WTC11 (cell line): ENCODE measurements around the gene SHANK1. TPM values are rescaled to one million over a fixed set of nuclear protein-coding genes. Genes with fewer than 3 reads are reported as not detected.

Experiments used
- ATAC-seq: fragments of 200-7000 bp; cut with Tn5 transposase; 2 replicates; pipeline ENCODE4 v1.10.0; 2021; ENCODE audit warnings: mild to moderate bottlenecking, moderate library complexity
- CTCF ChIA-PET: fragments of 300-600 bp; sonication (Branson Sonifier 250); formaldehyde crosslinking; loops from one replicate; lab custom pipeline; 2021; ENCODE audit warnings: antibody characterized with exemption; lab: Charles Lee
- POLR2A ChIA-PET: fragments of 350-600 bp; sonication (Branson Sonifier 250); formaldehyde crosslinking; loops from one replicate; lab custom pipeline; 2021; ENCODE audit warnings: antibody characterized with exemption; lab: Charles Lee
- DNase-seq: peaks from one replicate; pipeline ENCODE4 v3.0.0; 2021; ENCODE audit warnings: low spot score
- H3K27ac Mint-ChIP-seq: 2 replicates; pipeline ENCODE4 v1.8.0; 2021; ENCODE audit warnings: mixed read lengths
- H3K27me3 Mint-ChIP-seq: 2 replicates; pipeline ENCODE4 v1.8.0; 2021; ENCODE audit warnings: low read depth, mild to moderate bottlenecking, moderate library complexity, mixed read lengths
- H3K36me3 Mint-ChIP-seq: 2 replicates; pipeline ENCODE4 v1.8.0; 2021; ENCODE audit warnings: mixed read lengths
- H3K4me1 Mint-ChIP-seq: 2 replicates; pipeline ENCODE4 v1.8.0; 2022; ENCODE audit warnings: mixed read lengths
- H3K4me3 Mint-ChIP-seq: 2 replicates; pipeline ENCODE4 v1.8.0; 2021; ENCODE audit warnings: mild to moderate bottlenecking, moderate library complexity, mixed read lengths
- H3K9me3 Mint-ChIP-seq: 2 replicates; pipeline ENCODE4 v1.8.0; 2021; ENCODE audit warnings: mixed read lengths
- ATF6 ChIP-seq: sonication (generic); formaldehyde crosslinking; IDR thresholded peaks from 2 replicates; pipeline ENCODE4 v1.8.1; 2023; ENCODE audit warnings: mild to moderate bottlenecking, missing genetic modification reagents
- E2F4 ChIP-seq: sonication (generic); formaldehyde crosslinking; IDR thresholded peaks from 2 replicates; pipeline ENCODE4 v1.8.1; 2022; ENCODE audit warnings: low read depth, mild to moderate bottlenecking, moderate library complexity, missing genetic modification reagents, borderline replicate concordance
- FOXP4 ChIP-seq: sonication (generic); formaldehyde crosslinking; IDR thresholded peaks from 2 replicates; pipeline ENCODE4 v1.8.0; 2022; ENCODE audit warnings: mild to moderate bottlenecking, missing genetic modification reagents
- HMGA2 ChIP-seq: fragments of 250-450 bp; sonication (Bioruptor Pico); IDR thresholded peaks from 2 replicates; pipeline ENCODE4 v1.4.0; 2021; ENCODE audit warnings: mild to moderate bottlenecking, moderate library complexity
- MXD4 ChIP-seq: fragments of 250-450 bp; sonication (Bioruptor Pico); IDR thresholded peaks from 2 replicates; pipeline ENCODE4 v1.8.0; 2021; ENCODE audit warnings: mild to moderate bottlenecking, moderate library complexity, borderline replicate concordance
- SMAD3 ChIP-seq: sonication (generic); formaldehyde crosslinking; IDR thresholded peaks from 2 replicates; pipeline ENCODE4 v1.8.0; 2022; ENCODE audit warnings: missing genetic modification reagents, mild to moderate bottlenecking, borderline replicate concordance
- TP53 ChIP-seq: sonication (generic); formaldehyde crosslinking; IDR thresholded peaks from 2 replicates; pipeline ENCODE4 v1.8.1; 2023; ENCODE audit warnings: mild to moderate bottlenecking, missing genetic modification reagents
- USF1 ChIP-seq: sonication (generic); formaldehyde crosslinking; IDR thresholded peaks from 2 replicates; pipeline ENCODE4 v1.8.0; 2022; ENCODE audit warnings: mild to moderate bottlenecking, missing genetic modification reagents
- ZNF138 ChIP-seq: sonication (generic); formaldehyde crosslinking; conservative IDR thresholded peaks from 2 replicates; pipeline ENCODE4 v1.8.1; 2022; ENCODE audit warnings: mild to moderate bottlenecking, moderate library complexity, missing genetic modification reagents
- ZNF263 ChIP-seq: sonication (generic); formaldehyde crosslinking; IDR thresholded peaks from 2 replicates; pipeline ENCODE4 v1.8.1; 2022; ENCODE audit warnings: low read depth, mild to moderate bottlenecking, moderate library complexity, missing genetic modification reagents
- ZNF396 ChIP-seq: fragments of 250-450 bp; sonication (Bioruptor Pico); IDR thresholded peaks from 2 replicates; pipeline ENCODE4 v1.8.0; 2021; ENCODE audit warnings: mild to moderate bottlenecking, moderate library complexity, borderline replicate concordance
- ZNF425 ChIP-seq: fragments of 250-450 bp; sonication (Bioruptor Pico); conservative IDR thresholded peaks from 2 replicates; pipeline ENCODE4 v1.9.0; 2021; ENCODE audit warnings: mild to moderate bottlenecking
- ZNF512 ChIP-seq: sonication (generic); formaldehyde crosslinking; IDR thresholded peaks from 2 replicates; pipeline ENCODE4 v1.8.1; 2022; ENCODE audit warnings: missing genetic modification reagents, borderline replicate concordance
- ZSCAN18 ChIP-seq: fragments of 250-450 bp; sonication (Bioruptor Pico); IDR thresholded peaks from 2 replicates; pipeline ENCODE4 v2.1.2; 2022; ENCODE audit warnings: mild to moderate bottlenecking, moderate library complexity
- total RNA-seq: library from RNA; stranded (reverse); gene quantifications from 3 replicates; pipeline ENCODE4 v1.2.3, GENCODE V29; 2021

The SHANK1 gene
- total RNA-seq, 1 experiment from 2014 or later = 8.7 TPM

GRCh38 chr19:50647879-50648615, 71.6 kb downstream of the SHANK1 start (continued):
- TF ChIP-seq FOXP4 (CRISPR knock-in tag) = no peak
- TF ChIP-seq USF1 (CRISPR knock-in tag) = no peak
- no peak for TF ChIP-seq TP53 (CRISPR knock-in tag)
- TF ChIP-seq E2F4 (CRISPR knock-in tag) = no peak
- no peak for TF ChIP-seq SMAD3
- TF ChIP-seq ATF6 (CRISPR knock-in tag) = no peak
- TF ChIP-seq ZSCAN18 = no peak
- TF ChIP-seq ZNF425 (CRISPR knock-in tag) = no peak
- TF ChIP-seq MXD4 = no peak
- no peak for TF ChIP-seq ZNF512
- no peak for TF ChIP-seq ZNF263 (CRISPR knock-in tag)

- TF ChIP-seq ZNF396 (CRISPR knock-in tag) (no peak), HMGA2 (CRISPR knock-in tag) (no peak), ZNF138 (CRISPR knock-in tag) (no peak), ZSCAN18 (no peak)
- DNase-seq (no peak), ATAC-seq (no peak)
- peaks cover 14% of the 10 kb centered on the region for H3K27me3 Mint-ChIP-seq
- H3K4me3 Mint-ChIP-seq = no peak overlapping the region
- POLR2A ChIA-PET = no interaction called here
- no peak overlapping the region for H3K27ac Mint-ChIP-seq
- no peaks in the 10 kb centered on the region for H3K36me3 Mint-ChIP-seq
- H3K9me3 Mint-ChIP-seq = no peaks in the 10 kb centered on the region
- H3K4me1 Mint-ChIP-seq = peaks cover 9% of the 10 kb centered on the region
- CTCF ChIA-PET = interaction anchor here (0.6 to 1.0 kb wide), 2 partner anchors 12 to 80 kb away, joined by 3 to 5 read pairs; no protein-coding TSS in a partner anchor
Observed at GRCh38 chr19:50646074-50646807, 73.4 kb downstream of the SHANK1 start.
